GM12874 (cell line): ENCODE measurements around the gene HIVEP2.

ENCODE experiments used
- TF ChIP-seq, protein P1 (sequence below): IDR thresholded peaks from 2 replicates; pipeline ENCODE4 v1.5.1; 2011; ENCODE audit warnings: low read depth, mild to moderate bottlenecking, control low read depth, low read length, moderate library complexity; ENCODE audit not compliant: insufficient read depth

HIVEP2 gene

DNA sequence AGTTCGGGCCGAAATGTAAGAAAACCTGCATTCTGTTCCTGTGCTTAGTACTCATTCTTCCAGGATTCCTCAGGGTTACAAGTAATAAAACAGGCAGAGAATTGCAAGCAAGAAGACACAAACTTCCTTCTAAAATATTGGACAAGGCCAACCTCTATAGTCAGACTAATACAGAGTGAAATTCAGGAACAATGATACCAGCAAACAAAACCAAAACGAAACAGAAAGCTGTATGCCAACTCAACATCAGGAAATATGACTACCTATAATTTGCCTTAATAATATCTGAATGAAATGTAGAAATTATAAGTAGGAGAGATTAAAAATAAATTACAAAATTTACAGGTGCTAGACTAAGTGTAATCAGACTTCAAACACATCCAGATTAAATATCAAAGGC, 238.8 kb downstream of the HIVEP2 start:
- TF ChIP-seq, protein P1, sequence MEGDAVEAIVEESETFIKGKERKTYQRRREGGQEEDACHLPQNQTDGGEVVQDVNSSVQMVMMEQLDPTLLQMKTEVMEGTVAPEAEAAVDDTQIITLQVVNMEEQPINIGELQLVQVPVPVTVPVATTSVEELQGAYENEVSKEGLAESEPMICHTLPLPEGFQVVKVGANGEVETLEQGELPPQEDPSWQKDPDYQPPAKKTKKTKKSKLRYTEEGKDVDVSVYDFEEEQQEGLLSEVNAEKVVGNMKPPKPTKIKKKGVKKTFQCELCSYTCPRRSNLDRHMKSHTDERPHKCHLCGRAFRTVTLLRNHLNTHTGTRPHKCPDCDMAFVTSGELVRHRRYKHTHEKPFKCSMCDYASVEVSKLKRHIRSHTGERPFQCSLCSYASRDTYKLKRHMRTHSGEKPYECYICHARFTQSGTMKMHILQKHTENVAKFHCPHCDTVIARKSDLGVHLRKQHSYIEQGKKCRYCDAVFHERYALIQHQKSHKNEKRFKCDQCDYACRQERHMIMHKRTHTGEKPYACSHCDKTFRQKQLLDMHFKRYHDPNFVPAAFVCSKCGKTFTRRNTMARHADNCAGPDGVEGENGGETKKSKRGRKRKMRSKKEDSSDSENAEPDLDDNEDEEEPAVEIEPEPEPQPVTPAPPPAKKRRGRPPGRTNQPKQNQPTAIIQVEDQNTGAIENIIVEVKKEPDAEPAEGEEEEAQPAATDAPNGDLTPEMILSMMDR: no peak

DNA sequence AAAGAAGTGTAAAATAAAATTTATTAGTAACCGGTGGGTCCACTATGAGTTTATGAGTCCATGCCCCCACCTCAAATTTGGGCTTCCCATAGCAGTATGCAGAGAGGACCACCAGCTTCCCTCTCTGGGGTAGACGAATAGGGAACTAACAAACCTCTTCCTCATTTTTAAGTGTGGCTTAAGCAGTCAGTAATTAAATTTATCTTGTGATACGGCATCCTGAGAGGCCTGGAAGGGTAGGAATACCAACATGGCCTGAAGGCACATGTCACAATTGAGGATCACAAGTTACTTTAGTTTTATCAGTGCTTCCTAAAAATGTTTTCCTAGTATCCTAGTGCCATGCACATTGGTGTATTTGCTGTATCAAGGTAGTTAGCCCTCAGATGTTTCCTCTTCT, 239.9 kb downstream of the HIVEP2 start:
- TF ChIP-seq, protein P1: no peak

DNA sequence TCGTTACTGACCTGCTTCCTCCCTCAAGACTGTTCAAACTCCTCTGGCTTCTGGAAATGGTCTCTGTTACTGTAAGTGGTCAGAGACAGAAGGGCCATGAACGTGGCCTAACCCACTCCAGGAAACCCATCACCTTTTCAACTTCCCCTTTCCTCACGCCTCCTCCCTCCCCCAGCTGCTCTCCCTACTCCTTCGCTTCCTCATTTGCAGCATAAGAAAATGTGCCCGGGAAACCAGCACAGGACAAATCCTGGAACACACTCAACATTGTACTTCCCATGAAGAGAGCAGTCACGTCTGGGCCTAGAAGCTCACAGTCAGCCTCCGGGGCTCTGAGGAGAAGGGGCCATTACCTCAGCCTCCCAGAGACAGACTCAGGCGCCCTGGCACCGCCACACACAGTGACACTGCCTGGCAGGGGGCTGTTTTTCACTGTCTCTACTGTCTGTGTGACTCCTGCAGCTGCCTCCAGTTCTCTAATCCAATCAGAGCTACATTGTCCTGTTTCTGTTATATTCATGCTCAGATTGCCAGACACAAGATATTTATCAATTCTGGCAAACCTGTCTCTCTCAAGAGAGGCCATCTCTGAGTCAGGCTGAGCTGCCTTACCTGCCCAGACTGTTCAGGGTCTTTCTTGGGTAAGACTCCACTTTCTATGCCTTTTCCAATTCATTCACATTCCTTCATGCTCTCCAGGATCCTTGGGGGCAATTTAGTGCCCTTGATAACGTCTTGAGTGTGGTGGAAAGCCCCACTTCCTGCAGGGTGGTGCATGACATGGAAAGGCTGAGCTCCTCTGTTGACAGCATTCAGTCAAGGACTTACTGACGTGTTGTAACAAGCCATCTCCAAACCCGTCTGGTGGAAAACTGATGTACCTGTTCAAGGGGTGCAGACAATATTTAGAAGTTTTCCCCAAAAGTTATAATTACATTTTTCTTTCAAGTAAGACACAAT, 242.2 kb downstream of the HIVEP2 start:
- TF ChIP-seq, protein P1: no peak
